Measurements from ENCODE around the gene KMT2C. TPM values are rescaled to one million over a fixed set of nuclear protein-coding genes. Genes with fewer than 3 reads are reported as not detected.

KMT2C gene
- total RNA-seq, 4 donors from 2014 or later, result 77.4 to 174 (median 114) TPM

- TF ChIP-seq CTCF (IDR thresholded peaks at IDR 0.05) (no peak), POLR2A (IDR thresholded peaks at IDR 0.05) (no peak)
- H3K4me1 ChIP-seq, result peaks cover 33 to 37% of the 10 kb centered on the region in 2 donors
- intact Hi-C loops (cut with DNase I), result loop anchor here (10.0 kb wide), 1 partner anchor 125 kb away; no protein-coding TSS in a partner anchor
- H3K4me3 ChIP-seq (replicated peaks in 1 of 3), result no peak overlapping the region
- peak overlapping the region in 1 of 3 donors; percentile 8 for H3K27ac ChIP-seq
- DNase-seq, result no peak
- H3K27me3 ChIP-seq, result no peaks in the 10 kb centered on the region
- 95% methylated on average over 1 of the region's 1 CpG for WGBS, 2 donors
- no peaks in the 10 kb centered on the region for H3K9me3 ChIP-seq
- H3K36me3 ChIP-seq, result no peaks in the 10 kb centered on the region
Observed at GRCh38 chr7:152340161-152340560, 95.6 kb downstream of the KMT2C start.

GRCh38 chr7:152338561-152338960 lies 97.2 kb downstream of the KMT2C start:
- no peak overlapping the region for H3K4me3 ChIP-seq (replicated peaks in 1 of 3)
- H3K27me3 ChIP-seq, result no peaks in the 10 kb centered on the region
- 62 to 80% methylated on average over 2 of the region's 2 CpGs for WGBS, 2 donors
- H3K4me1 ChIP-seq, result peaks cover 37 to 43% of the 10 kb centered on the region in 2 donors
- no peak for DNase-seq
- intact Hi-C loops (cut with DNase I), result loop anchor here (10.0 kb wide), 1 partner anchor 336 kb away; the partner anchor contains the start of gene XRCC2
- TF ChIP-seq POLR2A (IDR thresholded peaks at IDR 0.05) (no peak), CTCF (IDR thresholded peaks at IDR 0.05) (no peak)
- no peaks in the 10 kb centered on the region for H3K36me3 ChIP-seq
- H3K27ac ChIP-seq, result no peak overlapping the region
- no peaks in the 10 kb centered on the region for H3K9me3 ChIP-seq

- Histone ChIP-seq H3K9me3 (no peaks in the 10 kb centered on the region), H3K4me3 (replicated peaks in 1 of 3) (no peak overlapping the region), H3K4me1 (peaks cover 30 to 40% of the 10 kb centered on the region in 2 donors), H3K36me3 (no peaks in the 10 kb centered on the region), H3K27ac (peak overlapping the region in 1 of 3 donors; percentile 44), H3K27me3 (no peaks in the 10 kb centered on the region)
- intact Hi-C loops (cut with DNase I), result loop anchor here (10.0 kb wide), 1 partner anchor 338 kb away; the partner anchor contains the start of gene XRCC2
- no peak for DNase-seq
- TF ChIP-seq POLR2A (IDR thresholded peaks at IDR 0.05) (no peak), CTCF (IDR thresholded peaks at IDR 0.05) (peak in 4 of 6 experiments; percentile 20 to 50 (median 46))
- whole genome bisulfite sequencing, 2 donors, result 35% methylated on average over 4 of the region's 4 CpGs
Observed at GRCh38 chr7:152336754-152337368, 98.9 kb downstream of the KMT2C start.

- intact Hi-C loops (cut with DNase I), result loop anchor here (10.0 kb wide), 1 partner anchor 339 kb away; the partner anchor contains the start of gene XRCC2
- TF ChIP-seq CTCF (IDR thresholded peaks at IDR 0.05), result no peak
- TF ChIP-seq POLR2A (IDR thresholded peaks at IDR 0.05), result no peak
- peak overlapping the region; percentile 26 to 44 (median 38) for H3K27ac ChIP-seq
- DNase-seq, result no peak
- no peak overlapping the region for H3K4me3 ChIP-seq (replicated peaks in 1 of 3)
- H3K27me3 ChIP-seq, result no peaks in the 10 kb centered on the region
- H3K36me3 ChIP-seq, result no peaks in the 10 kb centered on the region
- no peaks in the 10 kb centered on the region for H3K9me3 ChIP-seq
- peaks cover 24 to 34% of the 10 kb centered on the region in 2 donors for H3K4me1 ChIP-seq
- WGBS, 2 donors, result 27 to 30% methylated on average over 2 of the region's 2 CpGs
Observed at GRCh38 chr7:152335900-152336571, 99.8 kb downstream of the KMT2C start.

- H3K4me1 ChIP-seq, result peaks cover 16 to 24% of the 10 kb centered on the region in 2 donors
- WGBS, 2 donors, result 96 to 98% methylated on average over 2 of the region's 2 CpGs
- H3K4me3 ChIP-seq (replicated peaks in 1 of 3), result no peak overlapping the region
- H3K9me3 ChIP-seq, result no peaks in the 10 kb centered on the region
- no peak for DNase-seq
- H3K27me3 ChIP-seq, result no peaks in the 10 kb centered on the region
- TF ChIP-seq POLR2A (IDR thresholded peaks at IDR 0.05) (no peak), CTCF (IDR thresholded peaks at IDR 0.05) (no peak)
- intact Hi-C loops (cut with DNase I), result loop anchor here (10.0 kb wide), 1 partner anchor 342 kb away; the partner anchor contains the start of gene XRCC2
- H3K36me3 ChIP-seq, result peaks cover 0 to 6% of the 10 kb centered on the region in 2 donors
- H3K27ac ChIP-seq, result no peak overlapping the region
Observed at GRCh38 chr7:152333134-152333533, 102.7 kb downstream of the KMT2C start.

All from thyroid gland (tissue), 4 donors.